Renal cortex interstitium (tissue), 11 donors: ENCODE data around the gene EGFR. TPM values are rescaled to one million over a fixed set of nuclear protein-coding genes. Genes with fewer than 3 reads are reported as not detected.

Experiments used
- DNase-seq, 11 donors: peaks; one replicate each; pipeline ENCODE4 v3.0.0-alpha.2; 2013; ENCODE audit warnings: low read depth in 9 of 11, low spot score in 4 of 11; ENCODE audit errors: extremely low read depth in 1 of 11
- polyA plus RNA-seq, 3 donors: library from polyadenylated mRNA; unstranded; fragments of 120-200 nt; gene quantifications; one replicate each; pipeline ENCODE4 v1.2.1, GENCODE V29; 2013; ENCODE audit not compliant: insufficient read length in 3 of 3

Gene EGFR
- polyA plus RNA-seq, 3 donors, result 29.9 to 33.1 (median 30.3) TPM

GRCh38 chr7:55053651-55054571 is 35.1 kb downstream of the EGFR start:
- no peak for DNase-seq

DNA sequence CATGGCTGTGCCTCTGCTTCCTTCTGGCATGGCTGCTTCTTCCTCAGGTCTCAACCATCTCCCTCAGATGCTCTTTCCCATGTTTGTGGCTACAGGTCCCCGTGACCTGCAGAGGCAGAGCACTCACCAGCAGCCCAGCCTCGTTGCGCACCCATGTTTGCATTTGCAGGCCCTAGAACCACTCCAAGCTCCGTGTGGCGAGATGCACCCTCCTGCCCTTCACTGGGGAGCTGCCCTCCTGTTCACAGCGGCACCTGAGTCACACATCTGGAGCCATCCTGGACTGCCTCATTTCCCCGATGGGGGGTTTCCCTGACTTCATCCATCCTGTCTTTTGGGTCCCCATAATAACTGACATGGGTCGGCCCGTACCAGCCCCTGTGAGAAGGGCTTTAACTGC is 35.9 kb downstream of the EGFR start:
- no peak for DNase-seq

GRCh38 chr7:55055479-55055878 is 36.7 kb downstream of the EGFR start:
- DNase-seq, result no peak

DNA sequence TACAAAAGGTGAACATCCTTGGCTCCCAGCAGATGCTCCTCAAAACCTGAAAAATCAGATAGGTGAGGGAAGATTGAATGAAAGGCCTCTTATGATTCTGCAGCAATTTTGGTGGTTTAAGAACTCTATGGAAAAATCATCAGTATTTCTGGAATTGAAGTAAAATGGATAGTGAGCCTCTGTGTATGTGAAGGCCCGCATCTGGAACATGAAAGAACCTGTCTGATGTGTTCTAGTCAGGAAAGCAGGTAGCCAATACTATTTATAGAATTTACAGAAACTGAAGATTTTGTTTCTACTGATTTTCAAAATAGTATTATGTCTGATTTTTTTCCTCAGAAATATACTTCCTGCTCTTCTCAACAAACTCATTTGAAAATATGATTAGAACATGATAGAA is 37.3 kb downstream of the EGFR start:
- DNase-seq, result no peak

DNA sequence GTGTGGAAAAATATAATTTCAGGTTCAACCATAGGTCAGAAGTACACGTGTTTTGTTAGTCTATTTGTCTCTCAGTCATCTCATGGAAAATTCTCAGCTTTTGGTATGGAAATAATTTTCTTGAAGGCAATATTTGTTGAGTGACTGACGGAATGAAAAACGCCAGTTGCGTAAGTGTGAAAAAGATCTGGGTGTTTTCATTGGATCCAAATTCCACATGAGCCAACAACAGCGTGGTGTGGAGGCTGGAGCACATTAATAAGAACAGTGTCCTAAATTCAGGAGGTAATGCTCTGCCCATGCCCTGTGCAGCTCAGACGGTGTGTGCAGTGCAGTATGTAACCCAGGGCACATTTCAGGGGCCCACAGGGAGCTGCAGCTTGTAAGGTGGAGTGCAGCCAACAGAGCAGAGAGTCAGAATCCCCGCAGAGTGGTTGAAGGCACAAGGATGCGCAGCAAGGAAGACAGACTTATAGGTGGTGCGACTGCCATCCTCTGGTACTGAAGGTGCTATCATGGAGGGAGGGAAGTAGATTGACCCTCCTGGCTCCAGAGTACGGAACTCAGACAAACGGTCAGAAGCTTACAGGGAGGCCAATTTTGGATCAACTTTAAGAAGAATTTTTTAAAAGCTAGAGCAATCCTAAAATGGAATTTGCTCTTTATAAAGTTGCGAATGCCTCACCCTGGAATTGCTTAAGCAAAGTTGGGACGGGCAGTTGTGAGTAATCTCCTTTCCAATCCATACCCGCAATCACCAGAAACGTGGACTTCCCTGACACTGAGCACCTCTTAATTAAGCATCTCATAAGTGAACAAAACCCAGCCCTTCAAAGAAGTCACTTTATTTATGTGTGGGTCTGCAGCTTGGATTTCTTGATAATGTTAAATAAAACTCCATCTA is 38.0 kb downstream of the EGFR start:
- DNase-seq, result no peak

- DNase-seq, result no peak
These were observed 39.5 kb downstream of the EGFR start for GRCh38 chr7:55058314-55058713.

- DNase-seq, result no peak
These were observed 40.2 kb downstream of the EGFR start for GRCh38 chr7:55059021-55059420.

DNA sequence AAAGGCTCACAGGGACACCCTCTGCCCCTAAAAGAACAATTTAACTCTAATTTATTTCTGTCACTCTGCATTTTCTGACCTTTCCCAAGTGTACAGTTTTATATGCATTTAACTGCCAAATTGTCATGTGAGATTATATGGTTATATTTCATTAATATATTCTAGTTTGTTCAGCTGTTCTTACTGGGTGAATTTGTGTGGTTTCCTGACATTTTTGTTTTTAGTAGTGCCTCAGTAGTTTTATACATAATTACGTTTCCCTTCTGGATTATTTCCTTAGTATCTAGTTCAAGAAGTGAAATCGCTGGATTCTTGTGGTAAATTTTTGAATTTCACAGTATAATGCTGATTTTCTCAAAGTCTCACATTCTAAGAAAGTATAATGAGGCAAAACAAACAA is 41.3 kb downstream of the EGFR start:
- DNase-seq, result no peak

DNA sequence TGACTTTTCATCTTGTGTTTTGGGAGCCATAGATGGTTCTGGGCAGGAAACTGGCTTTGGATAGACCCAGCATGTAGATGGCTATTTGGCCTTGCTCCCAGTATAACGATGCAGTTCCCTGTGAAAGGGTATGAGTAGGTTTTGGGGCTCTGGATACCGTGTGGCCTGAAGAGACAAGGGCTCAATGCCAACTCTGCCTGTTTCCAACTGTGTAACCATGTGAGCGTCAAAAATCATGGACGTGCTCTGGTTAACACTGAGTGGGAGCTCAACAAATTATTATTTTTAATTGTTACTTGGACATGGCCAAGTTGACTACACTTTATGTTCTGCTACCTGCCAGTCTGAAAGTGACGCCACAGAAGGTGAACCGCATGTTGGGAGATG is 41.8 kb downstream of the EGFR start:
- DNase-seq, result no peak

GRCh38 chr7:55061726-55062499 is 43.1 kb downstream of the EGFR start:
- no peak for DNase-seq

GRCh38 chr7:55063061-55063460 is 44.2 kb downstream of the EGFR start:
- no peak for DNase-seq

DNA sequence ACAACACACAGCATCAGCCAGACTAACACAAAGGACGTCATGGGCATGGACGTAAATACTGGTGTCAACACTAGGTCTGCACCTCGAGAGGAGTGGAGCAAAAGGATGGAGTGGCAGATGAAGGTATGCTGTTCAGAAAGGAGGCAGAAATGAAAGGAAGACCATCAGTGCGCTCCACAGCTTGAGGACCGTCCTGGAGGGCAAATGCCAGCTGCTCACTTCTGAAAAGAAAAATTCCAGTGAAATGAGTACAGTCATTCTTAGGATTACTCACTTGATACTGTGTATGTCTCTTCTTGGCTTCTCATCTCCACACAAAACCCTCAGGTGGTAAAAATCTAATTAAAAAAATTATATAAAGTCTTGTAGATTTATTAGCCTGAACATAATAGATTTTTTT is 44.8 kb downstream of the EGFR start:
- DNase-seq, result no peak

DNA sequence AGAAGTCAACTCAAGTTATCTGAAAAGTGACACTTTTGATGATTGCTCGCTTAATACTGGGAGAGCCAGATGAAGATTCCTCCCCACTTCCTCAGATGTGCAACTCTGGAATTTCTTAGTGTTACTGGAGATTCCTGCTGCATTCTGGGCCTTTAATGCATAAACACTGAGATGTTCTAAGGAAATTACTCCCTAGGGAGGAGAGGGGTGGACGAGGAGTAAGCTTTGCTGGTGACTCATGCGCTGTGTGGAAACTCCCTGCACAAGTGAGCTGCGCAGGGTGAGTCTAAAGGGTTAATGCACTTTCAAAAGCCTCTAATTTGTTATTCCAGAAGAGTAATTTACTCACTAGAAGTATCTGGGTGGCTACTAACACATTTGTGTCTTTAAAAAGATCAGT is 46.3 kb downstream of the EGFR start:
- no peak for DNase-seq

DNA sequence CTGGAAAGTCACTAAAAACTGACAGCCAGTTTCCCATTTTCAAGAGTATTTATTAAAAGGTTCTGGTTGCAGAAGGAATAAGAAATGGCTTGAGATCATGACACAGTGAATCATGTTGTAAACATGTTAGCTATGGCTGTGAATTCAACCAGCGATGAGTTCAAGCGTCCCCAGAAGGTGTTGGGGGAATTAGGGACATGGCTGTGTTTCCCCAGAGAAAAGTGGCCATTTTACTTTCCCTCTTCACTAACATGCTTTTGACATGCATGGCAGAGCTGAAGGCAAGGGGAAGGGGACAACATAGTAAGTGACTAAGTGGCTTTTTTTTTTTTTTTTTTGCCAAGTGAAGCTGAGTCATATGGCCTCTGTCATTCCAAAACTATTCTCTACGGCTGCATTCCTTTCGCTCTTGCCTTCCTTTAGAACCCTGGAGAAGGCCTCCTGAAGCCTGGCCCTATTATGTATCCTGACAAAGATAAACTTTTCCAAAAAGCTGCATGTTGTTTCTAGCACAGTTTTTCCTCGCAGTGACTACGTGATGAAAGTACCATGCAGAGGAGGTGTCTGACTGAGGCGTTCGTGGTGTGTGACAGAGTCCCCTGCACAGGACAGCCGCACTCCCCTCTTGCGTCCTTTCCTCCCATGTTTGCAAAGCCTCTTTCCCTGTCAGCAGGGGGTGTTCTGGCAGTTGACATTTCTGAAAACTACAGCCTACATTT is 46.9 kb downstream of the EGFR start:
- peak in 2 of 11 donors; percentile 39 to 46 for DNase-seq

DNA sequence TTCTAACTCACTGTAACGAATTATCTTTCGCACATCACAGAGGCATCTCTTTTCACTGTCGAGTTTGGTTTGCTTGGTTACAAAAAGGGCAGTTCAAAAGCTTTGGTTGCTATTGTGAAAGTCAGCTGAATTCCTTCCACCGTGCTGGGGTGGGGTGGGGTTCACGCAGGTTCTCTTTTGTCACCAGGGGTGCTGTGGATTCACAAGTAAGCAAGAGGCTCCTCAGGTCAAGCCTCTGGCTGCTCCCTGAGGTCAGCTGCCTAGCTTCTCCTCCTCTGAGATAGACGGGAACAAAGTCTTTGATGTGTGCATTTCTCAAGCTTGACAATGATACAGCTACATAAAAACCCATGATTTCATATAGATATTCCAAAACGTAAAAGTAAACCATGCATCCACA is 47.7 kb downstream of the EGFR start:
- no peak for DNase-seq

- DNase-seq, result no peak
These were observed 48.1 kb downstream of the EGFR start for GRCh38 chr7:55066938-55067337.

GRCh38 chr7:55067748-55068147 is 48.9 kb downstream of the EGFR start:
- DNase-seq, result no peak

DNA sequence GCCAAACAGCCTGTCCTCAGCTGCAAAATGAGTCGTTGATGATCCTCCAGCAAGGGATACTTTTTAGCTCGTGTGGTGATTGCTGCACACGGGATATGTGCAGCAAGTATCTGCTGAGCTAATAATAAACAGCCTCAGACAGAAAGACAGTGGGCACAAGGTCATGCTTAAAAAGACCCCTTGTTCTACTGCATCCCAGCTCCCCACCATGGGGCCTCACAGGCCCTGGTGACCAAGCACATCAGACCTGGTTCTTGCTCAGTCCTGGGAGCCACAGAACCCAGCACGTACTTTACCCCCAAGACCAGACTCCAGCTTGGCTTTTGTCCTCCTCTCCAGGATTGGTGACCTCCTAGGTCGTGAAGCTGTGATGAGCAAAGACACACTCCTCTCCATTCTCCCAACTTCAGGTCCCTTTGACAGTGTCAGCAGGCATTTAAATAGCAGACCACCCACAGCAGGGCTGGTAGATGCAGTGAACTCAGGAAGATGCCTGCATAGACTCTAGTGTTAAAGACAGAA is 50.5 kb downstream of the EGFR start:
- no peak for DNase-seq
